CD14-positive monocyte (primary cell): Measurements from ENCODE around the gene PAK5. TPM values are rescaled to one million over a fixed set of nuclear protein-coding genes. Genes with fewer than 3 reads are reported as not detected.

Source experiments
- DNase-seq, 3 donors: peaks; one replicate each; pipeline ENCODE4 v3.0.0-alpha.2; 2011 to 2022
- H2AFZ ChIP-seq: 2 replicates; pipeline ENCODE4 v1.6.0; 2012; ENCODE audit warnings: mild to moderate bottlenecking, low read depth, low read length, inconsistent platforms; ENCODE audit not compliant: insufficient read depth, poor library complexity, severe bottlenecking
- H3K27ac ChIP-seq, 2 donors: 1 replicate in 1 of 2; 2 replicates in 1 of 2; pipeline ENCODE4 v1.5.1; 2012 to 2013; ENCODE audit warnings: low read length in 2 of 2, control low read depth in 1 of 2, inconsistent platforms in 1 of 2, low read depth in 1 of 2, mild to moderate bottlenecking in 1 of 2
- H3K27me3 ChIP-seq, 2 donors: one replicate each; pipeline versions ENCODE4 v1.6.0 to v1.6.1; 2011 to 2013; ENCODE audit warnings: low read length in 2 of 2; ENCODE audit not compliant: control insufficient read depth in 2 of 2, insufficient read depth in 2 of 2
- H3K36me3 ChIP-seq, 2 donors: replicated peaks in 1 of 2; 1 replicate in 1 of 2; 2 replicates in 1 of 2; pipeline versions ENCODE4 v1.5.1 to v1.6.1; 2012 to 2013; ENCODE audit warnings: low read length in 2 of 2, control low read depth in 1 of 2, inconsistent platforms in 1 of 2, mild to moderate bottlenecking in 1 of 2; ENCODE audit not compliant: insufficient read depth in 2 of 2, control insufficient read depth in 1 of 2
- H3K4me1 ChIP-seq, 2 donors: 1 replicate in 1 of 2; 2 replicates in 1 of 2; pipeline versions ENCODE4 v1.5.1 to v1.6.1; 2012 to 2013; ENCODE audit warnings: low read length in 2 of 2, control low read depth in 1 of 2, inconsistent platforms in 1 of 2, mild to moderate bottlenecking in 1 of 2, moderate library complexity in 1 of 2; ENCODE audit not compliant: insufficient read depth in 2 of 2, control insufficient read depth in 1 of 2
- H3K4me2 ChIP-seq: replicated peaks from 2 replicates; pipeline ENCODE3; 2012; ENCODE audit warnings: low read length, moderate library complexity, mild to moderate bottlenecking; ENCODE audit not compliant: poor library complexity, severe bottlenecking; ENCODE audit errors: extremely low read depth
- H3K4me3 ChIP-seq, 3 experiments: fragments of 200-600 bp in 1 of 3; sonication (generic) in 1 of 3; replicated peaks in 1 of 3; 1 replicate in 2 of 3; 2 replicates in 1 of 3; pipeline ENCODE4 v1.5.1; 2011 to 2013; ENCODE audit warnings: low read length in 3 of 3, mild to moderate bottlenecking in 3 of 3, control low read depth in 2 of 3, low read depth in 2 of 3, inconsistent platforms in 1 of 3, moderate library complexity in 1 of 3
- H3K79me2 ChIP-seq: 2 replicates; pipeline ENCODE4 v1.6.0; 2012; ENCODE audit warnings: mild to moderate bottlenecking, control low read depth, inconsistent platforms, low read length, moderate library complexity; ENCODE audit not compliant: insufficient read depth
- H3K9ac ChIP-seq: 2 replicates; pipeline ENCODE4 v1.6.0; 2017; ENCODE audit warnings: low read length, mild to moderate bottlenecking; ENCODE audit not compliant: insufficient read depth, poor library complexity, severe bottlenecking
- H3K9me3 ChIP-seq, 2 donors: replicated peaks in 1 of 2; 1 replicate in 1 of 2; 2 replicates in 1 of 2; pipeline versions ENCODE4 v1.5.1 to v1.6.1; 2012 to 2013; ENCODE audit warnings: low read length in 2 of 2, control low read depth in 1 of 2; ENCODE audit not compliant: control insufficient read depth in 1 of 2, insufficient read depth in 1 of 2
- H4K20me1 ChIP-seq: 2 replicates; pipeline ENCODE4 v1.6.0; 2012; ENCODE audit warnings: mild to moderate bottlenecking, low read length, control low read depth, moderate library complexity; ENCODE audit not compliant: insufficient read depth
- H3K27ac Mint-ChIP-seq, 7 donors: one replicate each; pipeline ENCODE4 v1.8.0; 2020; ENCODE audit warnings: mild to moderate bottlenecking in 7 of 7, mixed read lengths in 7 of 7, moderate library complexity in 6 of 7, inconsistent platforms in 2 of 7
- H3K27me3 Mint-ChIP-seq, 3 donors: one replicate each; pipeline ENCODE4 v1.8.0; 2021 to 2022; ENCODE audit warnings: low read depth in 3 of 3, mild to moderate bottlenecking in 3 of 3, mixed read lengths in 3 of 3, moderate library complexity in 3 of 3, inconsistent platforms in 1 of 3
- H3K36me3 Mint-ChIP-seq, 2 donors: one replicate each; pipeline ENCODE4 v1.8.0; 2020; ENCODE audit warnings: mixed read lengths in 2 of 2, inconsistent platforms in 1 of 2, mild to moderate bottlenecking in 1 of 2
- H3K4me1 Mint-ChIP-seq: one replicate; pipeline ENCODE4 v1.8.0; 2020; ENCODE audit warnings: mild to moderate bottlenecking, mixed read lengths
- H3K4me3 Mint-ChIP-seq, 2 donors: one replicate each; pipeline ENCODE4 v1.8.0; 2020; ENCODE audit warnings: mild to moderate bottlenecking in 2 of 2, mixed read lengths in 2 of 2, moderate library complexity in 1 of 2
- H3K9me3 Mint-ChIP-seq, 7 donors: one replicate each; pipeline ENCODE4 v1.8.0; 2020 to 2022; ENCODE audit warnings: mixed read lengths in 7 of 7, mild to moderate bottlenecking in 6 of 7, moderate library complexity in 6 of 7, inconsistent platforms in 2 of 7
- WGBS: methylation state at CpG from one replicate; pipeline ENCODE4 v1.1.5; 2013; ENCODE audit warnings: missing lambda C conversion rate; ENCODE audit not compliant: insufficient coverage; 5-methylcytosine and 5-hydroxymethylcytosine counted together
- intact Hi-C, 2 donors: fragments of 100-400 bp; cut with micrococcal nuclease; formaldehyde crosslinking; loops; one replicate each; pipeline versions ENCODE4 v1.15.0 to v1.15.1; 2023
- polyA plus RNA-seq, 3 donors: library from polyadenylated mRNA; depleted of rRNA in 1 of 3; unstranded in 2 of 3; stranded (reverse) in 1 of 3; fragments of 300-500 nt in 2 of 3; fragments of >200 nt in 1 of 3; fragmentation: Illumina TruSeq in 2 of 3; gene quantifications; 1 replicate in 2 of 3; 2 replicates in 1 of 3; pipeline ENCODE4 v1.2.3, GENCODE V29; 2012 to 2021
- TF ChIP-seq, protein P1 (sequence below): fragments of 200-600 bp; IDR thresholded peaks from one replicate; pipeline ENCODE4 v1.8.0; 2022; ENCODE audit warnings: antibody characterized with exemption, mild to moderate bottlenecking

Gene PAK5
- polyA plus RNA-seq, 3 donors, result not detected

GRCh38 chr20:9792674-9793073 lies 46.2 kb downstream of the PAK5 start:
- intact Hi-C loops, result no loop called here
- Mint-ChIP-seq H3K27ac (no peak overlapping the region), H3K4me1 (no peaks in the 10 kb centered on the region), H3K36me3 (no peaks in the 10 kb centered on the region), H3K9me3 (peaks cover 0 to 10% (median 3%) of the 10 kb centered on the region in 7 donors), H3K27me3 (peaks cover 0 to 2% (median 1%) of the 10 kb centered on the region in 3 donors), H3K4me3 (no peak overlapping the region)
- TF ChIP-seq, protein P1, sequence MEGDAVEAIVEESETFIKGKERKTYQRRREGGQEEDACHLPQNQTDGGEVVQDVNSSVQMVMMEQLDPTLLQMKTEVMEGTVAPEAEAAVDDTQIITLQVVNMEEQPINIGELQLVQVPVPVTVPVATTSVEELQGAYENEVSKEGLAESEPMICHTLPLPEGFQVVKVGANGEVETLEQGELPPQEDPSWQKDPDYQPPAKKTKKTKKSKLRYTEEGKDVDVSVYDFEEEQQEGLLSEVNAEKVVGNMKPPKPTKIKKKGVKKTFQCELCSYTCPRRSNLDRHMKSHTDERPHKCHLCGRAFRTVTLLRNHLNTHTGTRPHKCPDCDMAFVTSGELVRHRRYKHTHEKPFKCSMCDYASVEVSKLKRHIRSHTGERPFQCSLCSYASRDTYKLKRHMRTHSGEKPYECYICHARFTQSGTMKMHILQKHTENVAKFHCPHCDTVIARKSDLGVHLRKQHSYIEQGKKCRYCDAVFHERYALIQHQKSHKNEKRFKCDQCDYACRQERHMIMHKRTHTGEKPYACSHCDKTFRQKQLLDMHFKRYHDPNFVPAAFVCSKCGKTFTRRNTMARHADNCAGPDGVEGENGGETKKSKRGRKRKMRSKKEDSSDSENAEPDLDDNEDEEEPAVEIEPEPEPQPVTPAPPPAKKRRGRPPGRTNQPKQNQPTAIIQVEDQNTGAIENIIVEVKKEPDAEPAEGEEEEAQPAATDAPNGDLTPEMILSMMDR, result no peak
- Histone ChIP-seq H3K9me3 (no peaks in the 10 kb centered on the region), H3K36me3 (no peaks in the 10 kb centered on the region), H3K4me3 (no peak overlapping the region), H2AFZ (no peak overlapping the region), H3K79me2 (no peaks in the 10 kb centered on the region), H3K27me3 (no peaks in the 10 kb centered on the region), H4K20me1 (no peaks in the 10 kb centered on the region), H3K9ac (no peak overlapping the region), H3K4me2 (no peak overlapping the region), H3K4me1 (no peaks in the 10 kb centered on the region), H3K27ac (no peak overlapping the region)
- DNase-seq, result no peak
- WGBS, result 86% methylated on average over 4 of the region's 6 CpGs

- Mint-ChIP-seq H3K4me1 (no peaks in the 10 kb centered on the region), H3K27ac (no peak overlapping the region), H3K9me3 (peaks cover 0 to 5% (median 3%) of the 10 kb centered on the region in 7 donors), H3K27me3 (no peaks in the 10 kb centered on the region), H3K4me3 (no peak overlapping the region), H3K36me3 (no peaks in the 10 kb centered on the region)
- TF ChIP-seq, protein P1, result no peak
- Histone ChIP-seq H2AFZ (no peak overlapping the region), H3K27ac (no peak overlapping the region), H3K4me1 (no peaks in the 10 kb centered on the region), H3K4me3 (no peak overlapping the region), H3K9me3 (no peaks in the 10 kb centered on the region), H3K36me3 (no peaks in the 10 kb centered on the region), H3K27me3 (no peaks in the 10 kb centered on the region), H3K79me2 (no peaks in the 10 kb centered on the region), H4K20me1 (no peaks in the 10 kb centered on the region), H3K9ac (no peak overlapping the region), H3K4me2 (no peak overlapping the region)
- intact Hi-C loops, result no loop called here
- WGBS, result no CpG with 5 or more reads among the region's 2 CpGs
- DNase-seq, result no peak
Observed at GRCh38 chr20:9789131-9789530, 49.7 kb downstream of the PAK5 start.
